ENCODE data around the gene ELFN2.

- TF ChIP-seq POLR2A (IDR thresholded peaks at IDR 0.05) (no peak), CTCF (IDR thresholded peaks at IDR 0.05) (no peak)
These were observed 1.9 kb downstream of the ELFN2 start for GRCh38 chr22:37425369-37425768.
